Measurements from ENCODE around the gene WDR54.

- TF ChIP-seq POLR2A (IDR thresholded peaks at IDR 0.05; ENCODE audit: low read length) (no peak), GATA1 (IDR thresholded peaks at IDR 0.05; ENCODE audit: low read depth, low read length) (no peak)
Measured at GRCh38 chr2:74457549-74458131, 36.1 kb downstream of the WDR54 start.

All from erythroblast (primary cell).